Aorta (tissue), 5 donors: ENCODE results near the gene ANP32E. TPM values are rescaled to one million over a fixed set of nuclear protein-coding genes. Genes with fewer than 3 reads are reported as not detected.
"Not testable (repeated sequence)": the region's sequence is repeated elsewhere in the genome, so short reads cannot be mapped to it uniquely, and the experiment has no call there.

Experiments used
- ATAC-seq: fragments of 200-7000 bp; cut with Tn5 transposase; one replicate; pipeline ENCODE4 v1.9.1; 2022; ENCODE audit warnings: moderate library complexity; ENCODE audit not compliant: low FRiP score
- DNase-seq, 2 donors: peaks; one replicate each; pipeline ENCODE4 v3.0.0-alpha.2; 2020
- H3K27ac ChIP-seq, 2 donors: one replicate each; pipeline ENCODE4 v1.5.1; 2013; ENCODE audit warnings: low read length in 2 of 2, mild to moderate bottlenecking in 2 of 2, moderate library complexity in 2 of 2, control low read depth in 1 of 2, inconsistent platforms in 1 of 2, low read depth in 1 of 2
- H3K27me3 ChIP-seq, 2 donors: one replicate each; pipeline ENCODE4 v1.6.1; 2013; ENCODE audit warnings: control low read depth in 1 of 2, low read length in 1 of 2, mild to moderate bottlenecking in 1 of 2, moderate library complexity in 1 of 2; ENCODE audit not compliant: insufficient read depth in 2 of 2, control insufficient read depth in 1 of 2
- H3K36me3 ChIP-seq, 2 donors: one replicate each; pipeline ENCODE4 v1.6.1; 2013; ENCODE audit warnings: control low read depth in 1 of 2, low read length in 1 of 2, mild to moderate bottlenecking in 1 of 2; ENCODE audit not compliant: insufficient read depth in 2 of 2, control insufficient read depth in 1 of 2
- H3K4me1 ChIP-seq, 2 donors: one replicate each; pipeline ENCODE4 v1.6.1; 2013; ENCODE audit warnings: low read length in 2 of 2, control low read depth in 1 of 2, mild to moderate bottlenecking in 1 of 2, moderate library complexity in 1 of 2; ENCODE audit not compliant: insufficient read depth in 2 of 2, control insufficient read depth in 1 of 2
- H3K4me3 ChIP-seq, 2 donors: one replicate each; pipeline ENCODE4 v1.5.1; 2013; ENCODE audit warnings: low read length in 2 of 2, control low read depth in 1 of 2, mild to moderate bottlenecking in 1 of 2
- H3K9me3 ChIP-seq: one replicate; pipeline ENCODE4 v1.6.1; 2013; ENCODE audit warnings: mild to moderate bottlenecking, low read length; ENCODE audit not compliant: control insufficient read depth
- WGBS, 2 donors: extraction: QIAGEN DNeasy Blood & Tissue Kit; methylation state at CpG; one replicate each; pipeline ENCODE4 v1.1.7; 2013; 5-methylcytosine and 5-hydroxymethylcytosine counted together
- intact Hi-C, 2 donors: fragments of 100-400 bp; cut with DNase I; formaldehyde crosslinking; loops; one replicate each; pipeline versions ENCODE4 v1.14.2 to v1.15.0; 2022
- polyA plus RNA-seq, 2 donors: library from polyadenylated mRNA; stranded (reverse); fragments of 200-250 nt; gene quantifications; one replicate each; pipeline ENCODE4 v1.2.3, GENCODE V29; 2013
- total RNA-seq, 2 donors: library from RNA; stranded (reverse); fragmentation: NEBNext Ultra II Directional; extraction: Animal tissue kit (Norgen Biotek cat#: 25700); gene quantifications; one replicate each; pipeline ENCODE4 v1.2.1, GENCODE V29; 2021
- donor health status: healthy with polysubstance abuse.
- donor health status: Bipolar disorder and iron deficiency.
- donor health status: DM: no; HTN: no; CAD: no.
- donor health status: DM: no; HTN: no; CAD: no.
- donor health status: DM: yes; HTN: yes; CAD: no.

ANP32E gene
- total and polyA plus RNA-seq, 4 donors: 24.6 to 44.8 (median 35.0) TPM

DNA sequence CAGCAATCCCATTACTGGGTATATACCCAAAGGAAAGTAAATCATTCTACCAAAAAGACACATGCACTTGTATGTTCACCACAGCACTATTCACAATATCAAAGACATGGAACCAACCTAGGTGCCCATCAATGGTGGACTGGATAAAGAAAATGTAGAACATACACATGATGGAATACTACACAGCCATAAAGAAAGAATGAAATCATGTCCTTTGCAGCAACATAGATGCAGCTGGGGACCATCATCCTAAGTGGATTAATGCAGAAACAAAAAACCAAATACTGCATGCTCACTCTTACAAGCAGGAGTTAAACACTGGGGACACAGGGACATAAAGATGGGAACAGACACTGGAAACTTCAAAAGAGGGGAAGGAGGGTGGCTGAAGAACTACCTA is 8.7 kb downstream of the ANP32E start:
- no peak overlapping the region for H3K4me3 ChIP-seq
- H3K4me1 ChIP-seq: no peaks in the 10 kb centered on the region
- DNase-seq (no peak), ATAC-seq (no peak)
- H3K27ac ChIP-seq: no peak overlapping the region
- H3K36me3 ChIP-seq: peaks cover 0 to 2% of the 10 kb centered on the region in 2 donors
- H3K9me3 ChIP-seq: no peaks in the 10 kb centered on the region
- intact Hi-C loops: no loop called here
- no peaks in the 10 kb centered on the region for H3K27me3 ChIP-seq

DNA sequence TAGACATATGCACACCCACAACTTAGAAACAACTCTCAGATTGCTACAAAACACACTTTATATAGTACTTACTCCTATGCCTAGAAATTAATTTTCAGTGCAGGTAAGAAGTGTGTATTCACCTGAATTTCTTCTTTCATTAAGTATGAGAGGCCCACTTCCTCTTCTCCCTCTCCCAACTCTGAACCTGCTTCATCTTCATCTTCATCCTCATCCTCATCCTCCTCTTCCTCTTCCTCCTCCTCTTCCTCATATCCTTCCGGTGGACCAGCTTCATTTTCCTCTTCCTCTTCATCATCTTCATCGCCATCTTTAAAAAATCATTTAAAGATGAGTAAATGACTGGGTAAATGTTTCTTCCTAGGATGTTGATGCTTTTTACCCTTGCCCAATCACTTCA is 9.4 kb downstream of the ANP32E start:
- ATAC-seq: no peak
- no peaks in the 10 kb centered on the region for H3K4me1 ChIP-seq
- no peak overlapping the region for H3K27ac ChIP-seq
- 95% methylated on average over 2 of the region's 2 CpGs for WGBS, 2 donors
- no peaks in the 10 kb centered on the region for H3K9me3 ChIP-seq
- H3K27me3 ChIP-seq: no peaks in the 10 kb centered on the region
- peaks cover 0 to 2% of the 10 kb centered on the region in 2 donors for H3K36me3 ChIP-seq
- intact Hi-C loops: no loop called here
- no peak overlapping the region for H3K4me3 ChIP-seq
- no peak for DNase-seq

DNA sequence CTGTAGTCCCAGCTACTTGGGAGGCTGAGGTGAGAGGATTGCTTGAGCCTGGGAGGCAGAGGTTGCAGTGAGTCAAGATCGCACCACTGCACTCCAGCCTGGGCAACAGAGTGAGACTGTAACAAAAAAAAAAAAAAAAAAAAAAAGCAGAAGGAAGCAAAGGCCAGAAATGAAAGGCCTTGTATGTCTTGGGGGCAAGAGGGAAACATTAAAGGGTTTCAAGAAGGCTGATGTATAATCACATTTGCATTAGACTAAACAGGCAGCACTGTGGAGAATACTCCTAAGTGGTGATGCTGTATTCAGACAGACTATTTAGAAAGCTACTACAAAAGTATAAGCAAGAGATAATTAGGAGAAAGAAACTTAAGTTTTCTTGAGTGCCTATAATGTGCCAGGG is 10.4 kb downstream of the ANP32E start:
- Histone ChIP-seq H3K4me3 (no peak overlapping the region), H3K4me1 (no peaks in the 10 kb centered on the region), H3K27ac (no peak overlapping the region), H3K36me3 (peaks cover 0 to 2% of the 10 kb centered on the region in 2 donors), H3K9me3 (no peaks in the 10 kb centered on the region), H3K27me3 (no peaks in the 10 kb centered on the region)
- intact Hi-C loops: no loop called here
- 96 to 100% methylated on average over 1 of the region's 1 CpG for WGBS, 2 donors
- ATAC-seq (no peak), DNase-seq (no peak)

DNA sequence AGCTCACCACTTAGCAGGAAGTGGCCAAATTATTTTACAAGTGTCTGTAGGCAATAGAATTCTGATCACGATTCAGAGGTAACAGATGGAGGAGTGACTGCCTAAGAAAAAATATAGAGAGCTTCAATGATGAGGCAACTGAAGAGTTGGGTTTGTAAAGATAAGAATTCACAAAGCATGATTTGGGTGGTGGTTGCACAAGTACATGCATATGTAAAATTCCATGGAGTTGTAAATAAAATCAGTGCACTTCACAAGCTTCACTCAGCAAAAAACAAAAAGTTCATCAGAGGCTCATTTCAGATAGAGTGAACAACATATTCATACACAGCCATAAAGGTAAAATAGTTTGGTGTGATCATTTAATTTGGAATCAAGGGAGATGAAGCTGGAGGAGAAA is 10.9 kb downstream of the ANP32E start:
- H3K4me1 ChIP-seq: no peaks in the 10 kb centered on the region
- no peak for ATAC-seq
- no peak overlapping the region for H3K27ac ChIP-seq
- no peaks in the 10 kb centered on the region for H3K9me3 ChIP-seq
- H3K36me3 ChIP-seq: peaks cover 0 to 2% of the 10 kb centered on the region in 2 donors
- H3K4me3 ChIP-seq: no peak overlapping the region
- no peak for DNase-seq
- intact Hi-C loops: no loop called here
- H3K27me3 ChIP-seq: no peaks in the 10 kb centered on the region
- 91 to 93% methylated on average over 1 of the region's 1 CpG for WGBS, 2 donors

DNA sequence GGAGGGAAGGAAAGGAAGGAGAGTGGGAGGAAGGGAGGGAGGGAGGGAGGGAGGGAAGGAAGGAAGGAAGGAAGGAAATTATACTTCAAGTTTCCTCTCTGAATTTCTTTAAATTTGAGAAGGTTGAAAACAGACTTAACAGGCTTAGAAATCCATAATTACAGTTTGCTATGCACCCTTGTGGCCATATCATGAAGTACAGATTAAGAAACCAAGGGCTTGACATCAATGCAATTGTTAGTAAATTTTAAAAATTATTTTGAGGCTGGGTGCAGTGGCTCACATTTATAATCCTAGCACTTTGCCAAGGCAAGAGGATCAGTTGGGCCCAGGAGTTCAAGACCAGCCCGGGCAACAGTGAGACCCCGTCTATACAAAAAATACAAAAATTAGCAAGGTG is 14.4 kb downstream of the ANP32E start:
- Histone ChIP-seq H3K9me3 (no peaks in the 10 kb centered on the region), H3K4me1 (no peaks in the 10 kb centered on the region), H3K4me3 (no peak overlapping the region), H3K27me3 (no peaks in the 10 kb centered on the region), H3K36me3 (peaks cover 0 to 2% of the 10 kb centered on the region in 2 donors), H3K27ac (no peak overlapping the region)
- DNase-seq (no peak), ATAC-seq (no peak)
- WGBS, 2 donors: 87 to 91% methylated on average over 2 of the region's 2 CpGs
- intact Hi-C loops: no loop called here

DNA sequence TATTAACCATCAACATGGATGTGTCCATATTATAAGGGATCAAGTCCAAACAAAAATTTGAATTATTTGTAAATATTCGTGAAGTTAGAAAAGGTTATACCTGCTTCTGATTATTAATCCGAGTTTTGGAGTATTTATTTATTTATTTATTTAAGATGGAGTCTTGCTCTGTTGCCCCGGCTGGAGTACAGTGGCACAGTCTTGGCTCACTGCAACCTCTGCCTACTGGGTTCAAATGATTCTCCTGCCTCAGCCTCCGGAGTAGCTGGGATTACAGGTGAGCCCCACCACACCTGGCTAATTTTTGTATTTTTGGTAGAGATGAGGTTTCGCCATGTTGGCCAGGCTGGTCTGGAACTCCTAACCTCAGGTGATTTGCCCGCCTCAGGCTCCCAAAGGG is 20.1 kb downstream of the ANP32E start:
- H3K36me3 ChIP-seq, DNase-seq, H3K9me3 ChIP-seq, intact Hi-C loops, ATAC-seq, H3K4me1 ChIP-seq, H3K4me3 ChIP-seq, H3K27ac ChIP-seq, H3K27me3 ChIP-seq: not testable (repeated sequence)
- WGBS, 2 donors: 92 to 95% methylated on average over 6 of the region's 6 CpGs

DNA sequence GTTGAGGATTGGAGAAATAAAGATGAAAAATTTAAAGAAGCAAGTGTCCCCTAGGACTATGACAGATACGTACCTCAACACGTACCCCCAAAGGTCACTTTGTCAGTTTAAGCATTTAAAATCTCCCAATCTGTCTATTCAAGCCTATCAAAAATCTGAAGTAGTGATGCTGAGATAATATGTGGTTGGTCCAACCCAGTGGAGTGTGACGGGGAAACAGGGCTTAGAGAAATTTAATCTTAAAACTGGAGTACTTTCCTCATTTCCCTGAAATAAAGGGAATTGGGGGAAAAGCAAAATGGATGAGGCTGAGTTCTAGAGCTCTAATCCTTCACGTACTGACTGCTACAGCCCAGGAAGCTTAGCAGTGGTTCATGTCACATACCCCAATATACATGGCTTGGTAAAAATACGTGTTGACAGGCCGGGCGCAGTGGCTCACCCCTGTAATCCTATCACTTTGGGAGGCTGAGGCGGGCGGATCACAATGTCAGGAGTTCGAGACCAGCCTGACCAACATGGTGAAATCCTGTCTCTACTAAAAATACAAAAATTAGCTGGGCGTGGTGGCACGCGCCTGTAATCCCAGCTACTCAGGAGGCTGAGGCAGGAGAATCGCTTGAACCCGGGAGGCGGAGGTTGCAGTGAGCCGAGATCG is 21.7 kb downstream of the ANP32E start:
- H3K4me3 ChIP-seq: peak overlapping the region; percentile 44 to 59
- H3K9me3 ChIP-seq, H3K36me3 ChIP-seq, H3K27me3 ChIP-seq, H3K4me1 ChIP-seq, H3K27ac ChIP-seq, DNase-seq, intact Hi-C loops: not testable (repeated sequence)
- WGBS, 2 donors: 47 to 60% methylated on average over 11 to 18 of the region's 18 CpGs
- ATAC-seq: peak; percentile 44

DNA sequence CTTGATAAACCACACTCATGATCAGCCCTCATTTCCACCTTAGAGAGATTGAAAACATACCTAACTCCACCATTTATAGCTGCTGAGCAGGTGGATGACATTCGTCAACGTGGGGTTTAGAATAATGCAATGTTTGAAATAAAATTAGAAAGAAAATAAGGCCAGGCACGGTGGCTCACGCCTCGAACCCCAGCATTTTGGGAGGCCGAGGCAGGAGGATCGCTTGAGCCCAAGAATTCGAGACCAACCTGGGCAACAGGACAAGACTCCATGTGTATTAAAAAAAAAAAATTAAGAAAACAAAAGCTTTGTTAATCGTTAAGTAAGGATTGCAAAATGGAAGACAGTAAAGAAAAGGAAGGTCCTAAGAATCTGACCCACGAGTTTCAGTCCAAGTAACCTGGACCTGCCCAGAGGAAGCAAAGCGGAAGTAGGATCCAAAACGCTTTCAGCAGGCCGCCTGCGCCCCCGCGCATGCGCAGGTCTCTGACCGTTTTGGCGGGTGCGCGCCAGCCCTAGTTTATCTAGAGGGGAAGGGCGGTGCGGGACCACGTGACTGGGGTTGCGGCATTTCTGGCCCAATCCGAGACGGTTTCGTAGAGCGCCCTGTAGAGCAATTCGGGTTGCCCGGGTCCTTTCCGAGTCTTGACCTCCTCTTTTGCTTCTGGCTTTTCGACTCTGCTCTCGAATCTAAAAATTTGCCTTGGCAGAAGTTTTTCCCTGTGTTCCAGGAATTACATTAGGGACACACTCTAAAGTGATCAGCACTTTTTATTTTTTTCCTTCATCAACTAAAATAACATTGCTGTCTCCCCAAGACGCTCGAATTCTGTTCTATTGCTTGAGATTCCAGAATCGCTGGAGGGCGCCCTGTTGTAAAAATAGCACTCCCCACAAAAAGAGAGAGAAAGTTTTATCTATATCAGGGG is 22.5 kb downstream of the ANP32E start:
- intact Hi-C loops: no loop called here
- peak overlapping the region; percentile 44 to 59 for H3K4me3 ChIP-seq
- no peak overlapping the region for H3K27ac ChIP-seq
- DNase-seq: peak; percentile 98 to 99
- no peaks in the 10 kb centered on the region for H3K36me3 ChIP-seq
- no peaks in the 10 kb centered on the region for H3K9me3 ChIP-seq
- no peaks in the 10 kb centered on the region for H3K27me3 ChIP-seq
- H3K4me1 ChIP-seq: no peaks in the 10 kb centered on the region
- WGBS, 2 donors: 13 to 14% methylated on average over 38 of the region's 38 CpGs
- ATAC-seq: peak; percentile 99

DNA sequence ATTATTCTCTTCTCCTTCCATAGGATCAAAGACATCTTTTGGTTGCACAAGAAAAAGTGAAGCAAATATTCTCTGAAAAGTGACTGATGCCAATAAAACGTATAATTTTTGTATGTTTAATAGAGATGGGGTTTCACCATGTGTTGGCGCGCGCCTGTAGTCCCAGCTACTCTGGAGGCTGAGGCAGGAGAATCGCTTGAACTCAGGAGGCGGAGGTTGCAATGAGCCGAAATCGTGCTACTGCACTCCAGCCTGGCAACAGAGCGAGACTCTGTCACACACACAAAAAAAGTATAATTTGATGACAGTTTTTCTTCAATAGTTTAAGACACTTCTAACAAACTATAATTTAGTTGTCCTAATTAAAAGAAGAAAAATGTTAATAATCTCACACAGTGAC is 23.8 kb downstream of the ANP32E start:
- Histone ChIP-seq H3K4me3 (no peak overlapping the region), H3K36me3 (no peaks in the 10 kb centered on the region), H3K9me3 (no peaks in the 10 kb centered on the region), H3K27ac (no peak overlapping the region), H3K4me1 (no peaks in the 10 kb centered on the region), H3K27me3 (no peaks in the 10 kb centered on the region)
- no peak for ATAC-seq
- intact Hi-C loops: no loop called here
- no peak for DNase-seq
- 95 to 98% methylated on average over 9 of the region's 9 CpGs for WGBS, 2 donors
